Adrenal gland (tissue), 12 donors: ENCODE measurements around the gene C1QTNF4. TPM values are rescaled to one million over a fixed set of nuclear protein-coding genes. Genes with fewer than 3 reads are reported as not detected.
"Not testable (repeated sequence)": the region's sequence is repeated elsewhere in the genome, so short reads cannot be mapped to it uniquely, and the experiment has no call there.

Experiments used
- DNase-seq, 7 donors: peaks; one replicate each; pipeline ENCODE4 v3.0.0-alpha.2; 2019 to 2020
- H3K27ac ChIP-seq, 5 donors: fragments of 200-600 bp; sonication (generic) in 4 of 5; 1 replicate in 3 of 5; 2 replicates in 2 of 5; pipeline versions ENCODE4 v1.5.1 to v1.8.0; 2016 to 2020; ENCODE audit warnings: mild to moderate bottlenecking in 1 of 5
- H3K27me3 ChIP-seq: fragments of 200-600 bp; 2 replicates; pipeline ENCODE4 v1.8.0; 2021
- H3K36me3 ChIP-seq, 2 donors: fragments of 200-600 bp; replicated peaks in 1 of 2; 1 replicate in 1 of 2; 2 replicates in 1 of 2; pipeline versions ENCODE4 v1.5.1 to v1.8.0; 2018 to 2022
- H3K4me1 ChIP-seq, 2 donors: fragments of 200-600 bp; replicated peaks in 1 of 2; 1 replicate in 1 of 2; 2 replicates in 1 of 2; pipeline versions ENCODE4 v1.5.1 to v1.8.0; 2018 to 2021
- H3K4me3 ChIP-seq, 4 donors: fragments of 200-600 bp; sonication (generic) in 3 of 4; one replicate each; pipeline ENCODE4 v1.5.1; 2016 to 2018
- H3K9me3 ChIP-seq, 3 donors: fragments of 200-600 bp; sonication (generic) in 1 of 3; replicated peaks in 1 of 3; 1 replicate in 2 of 3; 2 replicates in 1 of 3; pipeline versions ENCODE4 v1.5.1 to v1.8.0; 2016 to 2021
- CTCF ChIP-seq, 6 experiments: fragments of 450-650 bp in 4 of 6; fragments of 200-600 bp in 2 of 6; sonication (generic) in 1 of 6; IDR thresholded peaks; 1 replicate in 5 of 6; 2 replicates in 1 of 6; pipeline versions ENCODE4 v1.5.1 to v1.8.0; 2016 to 2021; ENCODE audit warnings: antibody characterized with exemption in 6 of 6, mild to moderate bottlenecking in 2 of 6, moderate library complexity in 1 of 6
- POLR2A ChIP-seq, 2 donors: fragments of 450-650 bp; IDR thresholded peaks; one replicate each; pipeline ENCODE4 v1.6.1; 2017; ENCODE audit warnings: antibody characterized with exemption in 2 of 2, mild to moderate bottlenecking in 2 of 2, moderate library complexity in 1 of 2
- WGBS, 4 donors: extraction: QIAGEN DNeasy Blood & Tissue Kit in 2 of 4; methylation state at CpG; one replicate each; pipeline versions ENCODE4 v1.1.5 to v1.1.7; 2013 to 2017; 5-methylcytosine and 5-hydroxymethylcytosine counted together
- intact Hi-C, 2 donors: fragments of 100-400 bp; cut with DNase I; formaldehyde crosslinking; loops; one replicate each; pipeline versions ENCODE4 v1.14.1 to v1.15.0; 2022 to 2023
- polyA plus RNA-seq, 3 donors: library from polyadenylated mRNA; stranded (reverse); fragments of 200-250 nt in 2 of 3; fragments of 350-450 nt in 1 of 3; fragmentation: Illumina TruSeq in 1 of 3; extraction: RNeasy Lipid Tissue Mini Kit (QIAGEN cat#74804) in 1 of 3; gene quantifications; one replicate each; pipeline ENCODE4 v1.2.3, GENCODE V29; 2013 to 2014
- total RNA-seq, 9 donors: library from RNA; depleted of rRNA in 4 of 9; stranded (reverse); fragments of >200 nt in 4 of 9; fragments of 120-200 nt in 1 of 9; fragmentation: NEBNext Ultra II Directional in 1 of 9; extraction: Animal tissue kit (Norgen Biotek cat#: 25700) in 1 of 9; gene quantifications; one replicate each; pipeline versions ENCODE4 v1.1.0 to v1.2.4, GENCODE V29; 2013 to 2023
- donor health status: healthy with polysubstance abuse.
- donor health status: Bipolar disorder and iron deficiency.
- donor health status: DM: yes; HTN: yes; CAD: no.
- donor health status: DM: no; HTN: no; CAD: no.
- donor health status: DM: no; HTN: no; CAD: no.
- donor health status: DM: yes; HTN: yes; CAD: no.

Gene C1QTNF4
- total and polyA plus RNA-seq, 12 donors = 0.74 to 6.8 (median 2.6) TPM; not detected in 1

GRCh38 chr11:47560426-47560825 is 33.8 kb downstream of the C1QTNF4 start:
- Histone ChIP-seq H3K4me3 (no peak overlapping the region), H3K27ac (no peak overlapping the region), H3K27me3 (no peaks in the 10 kb centered on the region), H3K9me3 (no peaks in the 10 kb centered on the region), H3K4me1 (peaks cover 0 to 8% of the 10 kb centered on the region in 2 donors), H3K36me3 (no peaks in the 10 kb centered on the region)
- intact Hi-C loops = no loop called here
- TF ChIP-seq CTCF (IDR thresholded peaks at IDR 0.05) (no peak), POLR2A (IDR thresholded peaks at IDR 0.05) (no peak)
- no peak for DNase-seq
- 78 to 95% (median 86%) methylated on average over 2 of the region's 2 CpGs for WGBS, 4 donors

GRCh38 chr11:47558695-47559094 is 35.5 kb downstream of the C1QTNF4 start:
- 83 to 99% (median 94%) methylated on average over 1 of the region's 1 CpG for WGBS, 4 donors
- TF ChIP-seq CTCF (IDR thresholded peaks at IDR 0.05) (no peak), POLR2A (IDR thresholded peaks at IDR 0.05) (no peak)
- intact Hi-C loops = no loop called here
- Histone ChIP-seq H3K27me3 (no peaks in the 10 kb centered on the region), H3K4me3 (no peak overlapping the region), H3K36me3 (no peaks in the 10 kb centered on the region), H3K4me1 (no peaks in the 10 kb centered on the region), H3K9me3 (no peaks in the 10 kb centered on the region), H3K27ac (no peak overlapping the region)
- no peak for DNase-seq

GRCh38 chr11:47557004-47557403 is 37.2 kb downstream of the C1QTNF4 start:
- H3K4me1 ChIP-seq, H3K36me3 ChIP-seq, H3K4me3 ChIP-seq, H3K27me3 ChIP-seq, H3K27ac ChIP-seq, H3K9me3 ChIP-seq, intact Hi-C loops: not testable (repeated sequence)
- 93 to 96% (median 95%) methylated on average over 12 of the region's 12 CpGs for WGBS, 4 donors
- DNase-seq = peak in 1 of 7 donors; percentile 24

- peak overlapping the region in 3 of 5 donors; percentile 92 to 94 (median 93) for H3K27ac ChIP-seq
- H3K36me3 ChIP-seq = no peaks in the 10 kb centered on the region
- intact Hi-C loops = loop anchor here (5.0 kb wide), 2 partner anchors 76 to 86 kb away; no protein-coding TSS in a partner anchor
- no peaks in the 10 kb centered on the region for H3K9me3 ChIP-seq
- WGBS, 4 donors = 22 to 30% (median 26%) methylated on average over 8 to 9 of the region's 9 CpGs
- peaks cover 18 to 35% of the 10 kb centered on the region in 2 donors for H3K4me1 ChIP-seq
- H3K4me3 ChIP-seq = peak overlapping the region in 2 of 4 donors; percentile 71 to 99
- TF ChIP-seq CTCF (IDR thresholded peaks at IDR 0.05) = peak in 3 of 6 experiments; percentile 3 to 63 (median 43)
- no peak for TF ChIP-seq POLR2A (IDR thresholded peaks at IDR 0.05)
- no peaks in the 10 kb centered on the region for H3K27me3 ChIP-seq
- peak in 1 of 7 donors; percentile 36 for DNase-seq
Measured at GRCh38 chr11:47553406-47553743, 40.8 kb downstream of the C1QTNF4 start.
